Gastrocnemius medialis (tissue), 4 donors: ENCODE results near the gene NOP56. TPM values are rescaled to one million over a fixed set of nuclear protein-coding genes. Genes with fewer than 3 reads are reported as not detected.
A peak's percentile ranks its signal among the peaks of the same experiment; 100 is the strongest.

Experiments used
- ATAC-seq, 2 donors: fragments of 150-250 bp; one replicate each; pipeline ENCODE4 v1.9.1; 2016
- DNase-seq, 2 donors: peaks; one replicate each; pipeline ENCODE4 v3.0.0-alpha.2; 2019
- H3K27ac ChIP-seq, 4 donors: fragments of 200-600 bp; sonication (generic); 1 replicate in 1 of 4; 2 replicates in 3 of 4; pipeline ENCODE4 v1.5.1; 2016 to 2018; ENCODE audit warnings: mild to moderate bottlenecking in 2 of 4, moderate library complexity in 1 of 4
- H3K27me3 ChIP-seq, 3 donors: fragments of 200-600 bp; sonication (generic) in 2 of 3; 1 replicate in 1 of 3; 2 replicates in 2 of 3; pipeline versions ENCODE4 v1.5.1 to v1.6.0; 2016 to 2019; ENCODE audit warnings: mild to moderate bottlenecking in 1 of 3, moderate library complexity in 1 of 3
- H3K36me3 ChIP-seq, 2 donors: fragments of 200-600 bp; sonication (generic) in 1 of 2; one replicate each; pipeline ENCODE4 v1.5.1; 2017 to 2018
- H3K4me1 ChIP-seq, 2 donors: fragments of 200-600 bp; sonication (generic) in 1 of 2; one replicate each; pipeline ENCODE4 v1.5.1; 2016 to 2017; ENCODE audit warnings: mild to moderate bottlenecking in 2 of 2
- H3K4me3 ChIP-seq, 4 donors: fragments of 200-600 bp; sonication (generic) in 3 of 4; 1 replicate in 1 of 4; 2 replicates in 3 of 4; pipeline ENCODE4 v1.5.1; 2016 to 2019; ENCODE audit warnings: mild to moderate bottlenecking in 2 of 4
- H3K9me3 ChIP-seq, 3 donors: fragments of 200-600 bp; sonication (generic) in 2 of 3; 1 replicate in 1 of 3; 2 replicates in 2 of 3; pipeline ENCODE4 v1.5.1; 2016 to 2019
- POLR2A ChIP-seq, 2 donors: fragments of 450-650 bp; IDR thresholded peaks; one replicate each; pipeline ENCODE4 v1.6.1; 2017; ENCODE audit warnings: antibody characterized with exemption in 2 of 2, mild to moderate bottlenecking in 2 of 2, moderate library complexity in 2 of 2
- in situ Hi-C, 4 donors: fragments of 200-750 bp; cut with MboI; loops; one replicate each; pipeline versions ENCODE4 v1.15.0 to v1.8.0; 2017; ENCODE audit warnings: low sequenced_read_pairs in 4 of 4
- intact Hi-C: fragments of 100-400 bp; cut with DNase I; formaldehyde crosslinking; loops from one replicate; pipeline ENCODE4 v1.15.1; 2023; ENCODE audit warnings: low total_unique reads
- total RNA-seq, 4 donors: library from RNA; depleted of rRNA; stranded (reverse); fragments of >200 nt; gene quantifications; one replicate each; pipeline versions ENCODE4 v1.1.0 to v1.2.3, GENCODE V29; 2016
- TF ChIP-seq, protein P1 (sequence below), 5 experiments: fragments of 450-650 bp in 3 of 5; fragments of 200-600 bp in 2 of 5; sonication (generic) in 2 of 5; IDR thresholded peaks in 4 of 5; conservative IDR thresholded peaks in 1 of 5; 1 replicate in 4 of 5; 2 replicates in 1 of 5; pipeline ENCODE4 v1.5.1; 2016 to 2019; ENCODE audit warnings: antibody characterized with exemption in 5 of 5, mild to moderate bottlenecking in 3 of 5, moderate library complexity in 3 of 5

The NOP56 gene
- total RNA-seq, 4 donors from 2014 or later: 40.7 to 71.0 (median 54.9) TPM

DNA sequence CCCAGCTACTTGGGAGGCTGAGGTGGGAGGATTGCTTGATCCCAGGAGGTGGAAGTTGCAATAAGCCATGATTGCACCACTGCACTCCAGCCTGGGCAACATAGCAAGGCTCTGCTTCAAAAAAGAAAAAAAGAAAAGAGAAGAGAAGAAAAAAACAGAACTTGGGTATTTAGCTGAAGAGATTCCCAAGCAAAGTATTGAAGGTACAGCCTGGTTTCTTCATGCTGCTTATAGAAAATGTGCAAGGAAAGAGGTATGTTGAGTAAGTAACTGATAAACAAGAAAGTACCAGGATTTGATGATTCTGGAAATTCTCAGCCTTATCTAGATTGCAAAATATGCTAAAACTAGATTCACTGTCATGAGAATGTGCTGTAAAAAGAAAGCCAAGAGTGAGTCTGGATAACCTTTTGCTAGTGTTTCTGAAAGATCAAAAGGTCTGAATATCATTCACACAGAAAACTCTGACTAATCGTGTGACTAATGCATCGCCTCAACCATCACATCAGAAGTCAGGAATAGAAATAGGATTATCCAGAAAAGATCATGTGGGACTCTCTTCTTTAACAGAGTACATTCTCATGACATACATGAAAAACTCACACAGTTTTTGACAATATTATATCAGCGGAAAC, 32.4 kb upstream of the NOP56 start:
- Histone ChIP-seq H3K27me3 (no peaks in the 10 kb centered on the region), H3K9me3 (no peaks in the 10 kb centered on the region)
- in situ Hi-C loops: no loop called here

DNA sequence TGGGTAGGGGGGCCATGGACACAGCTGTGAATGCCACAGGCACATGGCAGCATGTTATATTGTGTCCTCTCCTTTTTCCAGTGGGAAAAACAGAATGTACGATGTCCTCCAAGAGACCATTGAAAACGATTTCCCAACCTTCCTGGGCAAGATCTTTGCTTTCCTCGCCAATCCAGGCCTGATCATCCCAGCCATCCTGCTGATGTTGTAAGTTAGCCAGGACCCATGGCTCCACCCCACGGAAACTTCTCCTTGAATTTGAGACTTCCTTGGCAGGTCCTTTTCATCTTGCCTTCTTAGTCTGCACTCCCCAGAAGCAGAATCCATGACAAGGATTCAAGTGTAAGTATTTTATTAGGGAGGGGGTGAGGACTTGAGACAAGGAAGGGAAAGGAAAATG, 28.2 kb upstream of the NOP56 start:
- ATAC-seq: peak; percentile 36 to 44
- no peak for TF ChIP-seq POLR2A (IDR thresholded peaks at IDR 0.05)
- TF ChIP-seq, protein P1, sequence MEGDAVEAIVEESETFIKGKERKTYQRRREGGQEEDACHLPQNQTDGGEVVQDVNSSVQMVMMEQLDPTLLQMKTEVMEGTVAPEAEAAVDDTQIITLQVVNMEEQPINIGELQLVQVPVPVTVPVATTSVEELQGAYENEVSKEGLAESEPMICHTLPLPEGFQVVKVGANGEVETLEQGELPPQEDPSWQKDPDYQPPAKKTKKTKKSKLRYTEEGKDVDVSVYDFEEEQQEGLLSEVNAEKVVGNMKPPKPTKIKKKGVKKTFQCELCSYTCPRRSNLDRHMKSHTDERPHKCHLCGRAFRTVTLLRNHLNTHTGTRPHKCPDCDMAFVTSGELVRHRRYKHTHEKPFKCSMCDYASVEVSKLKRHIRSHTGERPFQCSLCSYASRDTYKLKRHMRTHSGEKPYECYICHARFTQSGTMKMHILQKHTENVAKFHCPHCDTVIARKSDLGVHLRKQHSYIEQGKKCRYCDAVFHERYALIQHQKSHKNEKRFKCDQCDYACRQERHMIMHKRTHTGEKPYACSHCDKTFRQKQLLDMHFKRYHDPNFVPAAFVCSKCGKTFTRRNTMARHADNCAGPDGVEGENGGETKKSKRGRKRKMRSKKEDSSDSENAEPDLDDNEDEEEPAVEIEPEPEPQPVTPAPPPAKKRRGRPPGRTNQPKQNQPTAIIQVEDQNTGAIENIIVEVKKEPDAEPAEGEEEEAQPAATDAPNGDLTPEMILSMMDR (IDR thresholded peaks at IDR 0.05 in 4 of 5, conservative IDR thresholded peaks at IDR 0.05 in 1 of 5): no peak

More for the DNA sequence above, 32.4 kb upstream of the NOP56 start:
- H3K4me3 ChIP-seq: no peak overlapping the region
- no peak for DNase-seq
- TF ChIP-seq POLR2A (IDR thresholded peaks at IDR 0.05): no peak
- TF ChIP-seq, protein P1 (IDR thresholded peaks at IDR 0.05 in 4 of 5, conservative IDR thresholded peaks at IDR 0.05 in 1 of 5): no peak
- intact Hi-C loops: no loop called here
- no peaks in the 10 kb centered on the region for H3K36me3 ChIP-seq
- H3K27ac ChIP-seq: no peak overlapping the region
- H3K4me1 ChIP-seq: no peaks in the 10 kb centered on the region
- ATAC-seq: no peak

DNA sequence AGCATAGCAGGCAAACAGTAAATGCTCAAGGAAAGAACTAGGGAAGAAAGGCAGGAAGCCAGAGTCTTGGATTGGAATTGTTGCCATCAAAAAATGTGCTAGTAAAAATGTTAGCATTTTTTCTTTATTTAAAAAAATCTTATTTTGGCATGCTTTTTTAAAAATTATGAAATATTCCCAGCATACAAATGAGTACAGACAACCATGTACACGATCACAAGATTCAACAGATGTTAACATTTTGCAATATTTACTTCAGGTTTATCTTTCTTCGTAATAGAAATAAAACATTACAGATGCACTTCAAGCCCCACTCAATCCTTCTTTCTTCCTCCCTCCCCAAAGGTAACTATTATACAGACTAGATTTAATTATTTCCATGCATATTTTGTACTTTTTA, 27.4 kb upstream of the NOP56 start:
- Histone ChIP-seq H3K27me3 (no peaks in the 10 kb centered on the region), H3K36me3 (no peaks in the 10 kb centered on the region), H3K9me3 (no peaks in the 10 kb centered on the region), H3K4me3 (no peak overlapping the region), H3K4me1 (no peaks in the 10 kb centered on the region), H3K27ac (no peak overlapping the region)
- intact Hi-C loops (no loop called here), in situ Hi-C loops (no loop called here)
- ATAC-seq (no peak), DNase-seq (no peak)
- TF ChIP-seq, protein P1 (IDR thresholded peaks at IDR 0.05 in 4 of 5, conservative IDR thresholded peaks at IDR 0.05 in 1 of 5): no peak
- TF ChIP-seq POLR2A (IDR thresholded peaks at IDR 0.05): no peak

More for the DNA sequence above, 28.2 kb upstream of the NOP56 start:
- H3K36me3 ChIP-seq: no peaks in the 10 kb centered on the region
- in situ Hi-C loops (no loop called here), intact Hi-C loops (no loop called here)
- H3K4me1 ChIP-seq: no peaks in the 10 kb centered on the region
- H3K27me3 ChIP-seq: no peaks in the 10 kb centered on the region
- peak; percentile 9 to 52 for DNase-seq
- no peak overlapping the region for H3K27ac ChIP-seq
- H3K4me3 ChIP-seq: no peak overlapping the region
- no peaks in the 10 kb centered on the region for H3K9me3 ChIP-seq

DNA sequence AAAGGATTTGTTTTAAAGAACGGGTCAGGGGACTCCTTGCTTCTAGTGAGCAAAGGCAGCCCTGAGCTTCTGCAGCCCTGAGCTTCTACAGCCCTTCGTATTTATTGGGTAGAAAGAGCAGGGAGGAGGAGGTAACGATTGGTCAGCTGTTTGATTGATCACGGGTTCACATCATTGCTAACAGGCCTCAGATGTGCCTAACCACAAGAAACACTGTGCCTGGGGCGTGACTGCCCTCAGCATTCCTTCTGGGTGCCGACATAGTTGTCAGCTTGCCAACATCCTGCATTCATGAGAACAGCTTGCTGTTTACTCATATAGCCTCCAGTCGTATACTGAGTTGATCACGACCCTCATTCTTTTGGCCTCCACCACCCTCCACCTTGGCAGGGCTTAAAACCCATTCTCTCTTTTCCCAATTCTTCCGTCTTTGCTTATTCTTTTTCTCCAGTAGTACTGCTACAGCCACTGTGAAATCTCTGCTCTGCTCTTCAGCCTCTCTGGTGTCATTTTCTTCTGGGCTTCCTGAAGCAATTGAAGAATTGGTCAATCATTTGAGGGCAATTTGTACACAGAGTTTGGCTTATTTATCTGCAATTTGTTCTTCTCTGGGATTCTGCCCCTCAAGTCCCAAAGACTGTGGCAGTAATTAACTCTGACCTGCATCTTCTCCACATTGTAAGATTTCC, 25.4 kb upstream of the NOP56 start:
- TF ChIP-seq, protein P1 (IDR thresholded peaks at IDR 0.05 in 4 of 5, conservative IDR thresholded peaks at IDR 0.05 in 1 of 5): no peak
- no peak for TF ChIP-seq POLR2A (IDR thresholded peaks at IDR 0.05)
- peak in 1 of 2 donors; percentile 13 for DNase-seq
- Histone ChIP-seq H3K27me3 (no peaks in the 10 kb centered on the region), H3K27ac (no peak overlapping the region), H3K4me3 (no peak overlapping the region), H3K9me3 (no peaks in the 10 kb centered on the region), H3K36me3 (no peaks in the 10 kb centered on the region), H3K4me1 (no peaks in the 10 kb centered on the region)
- no peak for ATAC-seq
- intact Hi-C loops: no loop called here
- in situ Hi-C loops: no loop called here
